Measurements from ENCODE around the gene COL4A2.

Gene COL4A2

GRCh38 chr13:110471156-110471832 is 164.2 kb downstream of the COL4A2 start:
- H4K20me1 ChIP-seq (ENCODE audit: insufficient read depth, low read length) = no peaks in the 10 kb centered on the region
- no peak overlapping the region for H3K4me3 ChIP-seq (ENCODE audit: low read depth, low read length, poor library complexity, severe bottlenecking)
- H3K36me3 ChIP-seq (ENCODE audit: insufficient read depth, low read length) = no peaks in the 10 kb centered on the region
- no peak overlapping the region for H2AFZ ChIP-seq (ENCODE audit: low read length)
- no peaks in the 10 kb centered on the region for H3K9me3 ChIP-seq (ENCODE audit: low read length)
- H3F3A ChIP-seq (ENCODE audit: insufficient read depth, low read length) = no peaks in the 10 kb centered on the region
- no peaks in the 10 kb centered on the region for H3K79me2 ChIP-seq (ENCODE audit: insufficient read depth, low read length)
- peaks cover 17% of the 10 kb centered on the region for H3K4me1 ChIP-seq (ENCODE audit: insufficient read depth, low read length, severe bottlenecking)
- 0 out of 2 replicates have a peak overlapping the region, but pooled peaks have one; percentile 11 for H3K4me2 ChIP-seq (ENCODE audit: low read length)
- peaks cover 15% of the 10 kb centered on the region for H3K27me3 ChIP-seq (ENCODE audit: insufficient read depth, low read length)
- no peaks in the 10 kb centered on the region for H3K9me2 ChIP-seq (ENCODE audit: low read depth, low read length)
- TF ChIP-seq, protein P1, sequence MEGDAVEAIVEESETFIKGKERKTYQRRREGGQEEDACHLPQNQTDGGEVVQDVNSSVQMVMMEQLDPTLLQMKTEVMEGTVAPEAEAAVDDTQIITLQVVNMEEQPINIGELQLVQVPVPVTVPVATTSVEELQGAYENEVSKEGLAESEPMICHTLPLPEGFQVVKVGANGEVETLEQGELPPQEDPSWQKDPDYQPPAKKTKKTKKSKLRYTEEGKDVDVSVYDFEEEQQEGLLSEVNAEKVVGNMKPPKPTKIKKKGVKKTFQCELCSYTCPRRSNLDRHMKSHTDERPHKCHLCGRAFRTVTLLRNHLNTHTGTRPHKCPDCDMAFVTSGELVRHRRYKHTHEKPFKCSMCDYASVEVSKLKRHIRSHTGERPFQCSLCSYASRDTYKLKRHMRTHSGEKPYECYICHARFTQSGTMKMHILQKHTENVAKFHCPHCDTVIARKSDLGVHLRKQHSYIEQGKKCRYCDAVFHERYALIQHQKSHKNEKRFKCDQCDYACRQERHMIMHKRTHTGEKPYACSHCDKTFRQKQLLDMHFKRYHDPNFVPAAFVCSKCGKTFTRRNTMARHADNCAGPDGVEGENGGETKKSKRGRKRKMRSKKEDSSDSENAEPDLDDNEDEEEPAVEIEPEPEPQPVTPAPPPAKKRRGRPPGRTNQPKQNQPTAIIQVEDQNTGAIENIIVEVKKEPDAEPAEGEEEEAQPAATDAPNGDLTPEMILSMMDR (IDR thresholded peaks at IDR 0.05; ENCODE audit: low read length) = no peak
- TF ChIP-seq EZH2 (IDR thresholded peaks at IDR 0.05; ENCODE audit: borderline replicate concordance, low read length) = no peak
- H3K9ac ChIP-seq (ENCODE audit: low read length) = no peak overlapping the region
- no peak overlapping the region for H3K27ac ChIP-seq (ENCODE audit: low read depth, low read length, poor library complexity, severe bottlenecking)

DNA sequence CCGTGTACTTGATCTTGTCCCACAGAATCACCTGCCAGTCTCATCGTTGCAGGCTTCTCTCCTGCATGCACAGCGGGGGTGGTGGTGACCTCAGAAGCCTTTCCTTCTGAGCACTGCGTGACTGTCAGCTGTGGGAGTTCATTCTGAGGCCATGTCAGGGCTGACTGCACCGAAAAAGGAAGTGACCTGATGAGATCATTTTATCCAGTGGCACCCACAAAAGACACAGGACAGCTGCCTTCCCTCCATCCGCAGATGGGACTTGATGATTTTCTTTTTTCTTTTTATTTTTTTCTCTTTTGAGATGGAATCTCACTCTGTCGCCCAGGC is 164.7 kb downstream of the COL4A2 start:
- no peak overlapping the region for H3K27ac ChIP-seq (ENCODE audit: low read depth, low read length, poor library complexity, severe bottlenecking)
- no peaks in the 10 kb centered on the region for H3K9me2 ChIP-seq (ENCODE audit: low read depth, low read length)
- H3K4me3 ChIP-seq (ENCODE audit: low read depth, low read length, poor library complexity, severe bottlenecking) = no peak overlapping the region
- H2AFZ ChIP-seq (ENCODE audit: low read length) = no peak overlapping the region
- peaks cover 15% of the 10 kb centered on the region for H3K27me3 ChIP-seq (ENCODE audit: insufficient read depth, low read length)
- no peak for TF ChIP-seq EZH2 (IDR thresholded peaks at IDR 0.05; ENCODE audit: borderline replicate concordance, low read length)
- TF ChIP-seq, protein P1 (IDR thresholded peaks at IDR 0.05; ENCODE audit: low read length) = no peak
- no peaks in the 10 kb centered on the region for H3K9me3 ChIP-seq (ENCODE audit: low read length)
- H3K4me2 ChIP-seq (ENCODE audit: low read length) = 0 out of 2 replicates have a peak overlapping the region, but pooled peaks have one; percentile 11
- no peaks in the 10 kb centered on the region for H4K20me1 ChIP-seq (ENCODE audit: insufficient read depth, low read length)
- no peaks in the 10 kb centered on the region for H3K36me3 ChIP-seq (ENCODE audit: insufficient read depth, low read length)
- H3F3A ChIP-seq (ENCODE audit: insufficient read depth, low read length) = no peaks in the 10 kb centered on the region
- peaks cover 17% of the 10 kb centered on the region for H3K4me1 ChIP-seq (ENCODE audit: insufficient read depth, low read length, severe bottlenecking)
- no peaks in the 10 kb centered on the region for H3K79me2 ChIP-seq (ENCODE audit: insufficient read depth, low read length)
- no peak overlapping the region for H3K9ac ChIP-seq (ENCODE audit: low read length)

DNA sequence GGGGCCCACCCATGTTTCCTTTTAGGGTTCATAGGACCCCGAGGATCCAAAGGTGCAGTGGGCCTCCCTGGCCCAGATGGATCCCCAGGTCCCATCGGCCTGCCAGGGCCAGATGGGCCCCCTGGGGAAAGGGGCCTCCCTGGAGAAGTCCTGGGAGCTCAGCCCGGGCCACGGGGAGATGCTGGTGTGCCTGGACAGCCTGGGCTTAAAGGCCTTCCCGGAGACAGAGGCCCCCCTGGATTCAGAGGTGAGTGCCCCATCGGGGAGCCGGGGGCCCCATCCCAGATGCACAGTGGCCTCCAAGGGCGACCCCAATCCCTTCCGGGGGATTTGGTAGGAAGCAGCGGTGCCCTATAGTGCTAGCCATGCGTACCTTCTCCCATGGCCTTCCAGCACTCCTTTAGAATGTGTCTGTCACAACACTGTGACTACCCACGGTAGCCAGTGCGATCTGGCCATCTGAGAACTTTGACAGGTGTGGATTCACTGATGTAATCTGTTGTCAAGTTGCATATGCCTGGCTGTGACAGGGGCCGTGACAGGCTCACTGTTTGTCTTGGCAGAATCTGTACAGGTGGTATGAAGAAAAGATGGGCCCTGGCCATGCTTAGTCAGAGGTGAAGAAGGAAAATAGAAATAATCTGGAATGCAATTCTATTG is 165.9 kb downstream of the COL4A2 start:
- Histone ChIP-seq H4K20me1 (ENCODE audit: insufficient read depth, low read length) (no peaks in the 10 kb centered on the region), H3K9me3 (ENCODE audit: low read length) (no peaks in the 10 kb centered on the region), H3K27me3 (ENCODE audit: insufficient read depth, low read length) (peaks cover 19% of the 10 kb centered on the region), H3K27ac (ENCODE audit: low read depth, low read length, poor library complexity, severe bottlenecking) (no peak overlapping the region), H3F3A (ENCODE audit: insufficient read depth, low read length) (no peaks in the 10 kb centered on the region), H2AFZ (ENCODE audit: low read length) (no peak overlapping the region), H3K9ac (ENCODE audit: low read length) (no peak overlapping the region), H3K36me3 (ENCODE audit: insufficient read depth, low read length) (no peaks in the 10 kb centered on the region), H3K4me1 (ENCODE audit: insufficient read depth, low read length, severe bottlenecking) (peaks cover 17% of the 10 kb centered on the region), H3K79me2 (ENCODE audit: insufficient read depth, low read length) (no peaks in the 10 kb centered on the region), H3K9me2 (ENCODE audit: low read depth, low read length) (no peaks in the 10 kb centered on the region), H3K4me3 (ENCODE audit: low read depth, low read length, poor library complexity, severe bottlenecking) (no peak overlapping the region), H3K4me2 (ENCODE audit: low read length) (no peak overlapping the region)
- no peak for TF ChIP-seq EZH2 (IDR thresholded peaks at IDR 0.05; ENCODE audit: borderline replicate concordance, low read length)
- TF ChIP-seq, protein P1 (IDR thresholded peaks at IDR 0.05; ENCODE audit: low read length) = no peak
